ENCODE results near the gene DCST2. TPM values are rescaled to one million over a fixed set of nuclear protein-coding genes. Genes with fewer than 3 reads are reported as not detected.

DCST2 gene
- total and polyA plus RNA-seq, 9 of the 15 experiments (the other 6 are each of a cell fraction or from before 2014, with no cell fraction given): 0.09 to 0.49 (median 0.11) TPM; not detected in 3

GRCh38 chr1:154982897-154983648, 50.5 kb downstream of the DCST2 start, which contains the start of gene FLAD1 (continued):
- TF ChIP-seq, protein P1, sequence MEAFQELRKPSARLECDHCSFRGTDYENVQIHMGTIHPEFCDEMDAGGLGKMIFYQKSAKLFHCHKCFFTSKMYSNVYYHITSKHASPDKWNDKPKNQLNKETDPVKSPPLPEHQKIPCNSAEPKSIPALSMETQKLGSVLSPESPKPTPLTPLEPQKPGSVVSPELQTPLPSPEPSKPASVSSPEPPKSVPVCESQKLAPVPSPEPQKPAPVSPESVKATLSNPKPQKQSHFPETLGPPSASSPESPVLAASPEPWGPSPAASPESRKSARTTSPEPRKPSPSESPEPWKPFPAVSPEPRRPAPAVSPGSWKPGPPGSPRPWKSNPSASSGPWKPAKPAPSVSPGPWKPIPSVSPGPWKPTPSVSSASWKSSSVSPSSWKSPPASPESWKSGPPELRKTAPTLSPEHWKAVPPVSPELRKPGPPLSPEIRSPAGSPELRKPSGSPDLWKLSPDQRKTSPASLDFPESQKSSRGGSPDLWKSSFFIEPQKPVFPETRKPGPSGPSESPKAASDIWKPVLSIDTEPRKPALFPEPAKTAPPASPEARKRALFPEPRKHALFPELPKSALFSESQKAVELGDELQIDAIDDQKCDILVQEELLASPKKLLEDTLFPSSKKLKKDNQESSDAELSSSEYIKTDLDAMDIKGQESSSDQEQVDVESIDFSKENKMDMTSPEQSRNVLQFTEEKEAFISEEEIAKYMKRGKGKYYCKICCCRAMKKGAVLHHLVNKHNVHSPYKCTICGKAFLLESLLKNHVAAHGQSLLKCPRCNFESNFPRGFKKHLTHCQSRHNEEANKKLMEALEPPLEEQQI (IDR thresholded peaks at IDR 0.05): no peak
- TF ChIP-seq SMC3 (conservative IDR thresholded peaks at IDR 0.05; ENCODE audit: insufficient read depth, low read depth, low read length) (no peak), ZNF12 (CRISPR knock-in tag; IDR thresholded peaks at IDR 0.05) (no peak), RFX7 (CRISPR knock-in tag; IDR thresholded peaks at IDR 0.05) (no peak), RBM17 (IDR thresholded peaks at IDR 0.05; ENCODE audit: borderline replicate concordance, low read depth, low read length) (no peak), ZBTB5 (IDR thresholded peaks at IDR 0.05) (no peak), GATAD2B (IDR thresholded peaks at IDR 0.05; ENCODE audit: borderline replicate concordance) (no peak), PREB (CRISPR knock-in tag; IDR thresholded peaks at IDR 0.05) (no peak), PYGO2 (tag; IDR thresholded peaks at IDR 0.05) (peak; percentile 47; the same call in 1 of the 2 replicates), TEAD1 (CRISPR knock-in tag; IDR thresholded peaks at IDR 0.05) (peak in 1 of 2 experiments; percentile 36; a peak in 1 of 4 replicates), EGR1 (conservative IDR thresholded peaks at IDR 0.05) (peak; percentile 92), HDAC1 (IDR thresholded peaks at IDR 0.05) (peak in 1 of 2 experiments; percentile 99; a peak in 3 of 4 replicates), CREB5 (CRISPR knock-in tag; IDR thresholded peaks at IDR 0.05) (no peak)
- TF ChIP-seq, protein P2, sequence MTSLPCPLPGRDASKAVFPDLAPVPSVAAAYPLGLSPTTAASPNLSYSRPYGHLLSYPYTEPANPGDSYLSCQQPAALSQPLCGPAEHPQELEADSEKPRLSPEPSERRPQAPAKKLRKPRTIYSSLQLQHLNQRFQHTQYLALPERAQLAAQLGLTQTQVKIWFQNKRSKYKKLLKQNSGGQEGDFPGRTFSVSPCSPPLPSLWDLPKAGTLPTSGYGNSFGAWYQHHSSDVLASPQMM (CRISPR knock-in tag; IDR thresholded peaks at IDR 0.05): no peak
- TF ChIP-seq, protein P3, sequence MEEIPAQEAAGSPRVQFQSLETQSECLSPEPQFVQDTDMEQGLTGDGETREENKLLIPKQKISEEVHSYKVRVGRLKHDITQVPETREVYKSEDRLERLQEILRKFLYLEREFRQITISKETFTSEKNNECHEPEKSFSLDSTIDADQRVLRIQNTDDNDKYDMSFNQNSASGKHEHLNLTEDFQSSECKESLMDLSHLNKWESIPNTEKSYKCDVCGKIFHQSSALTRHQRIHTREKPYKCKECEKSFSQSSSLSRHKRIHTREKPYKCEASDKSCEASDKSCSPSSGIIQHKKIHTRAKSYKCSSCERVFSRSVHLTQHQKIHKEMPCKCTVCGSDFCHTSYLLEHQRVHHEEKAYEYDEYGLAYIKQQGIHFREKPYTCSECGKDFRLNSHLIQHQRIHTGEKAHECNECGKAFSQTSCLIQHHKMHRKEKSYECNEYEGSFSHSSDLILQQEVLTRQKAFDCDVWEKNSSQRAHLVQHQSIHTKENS (CRISPR knock-in tag; IDR thresholded peaks at IDR 0.05): no peak

Measured in K562 (cell line).